ENCODE measurements around the gene GRK7. TPM values are rescaled to one million over a fixed set of nuclear protein-coding genes. Genes with fewer than 3 reads are reported as not detected.

The GRK7 gene
- polyA plus RNA-seq, 10 donors, result 0.08 to 0.13 (median 0.12) TPM; not detected in 6

Other genes with a start within 250 kb of the GRK7 start
- gene RNF7, start 25.1 kb upstream of the GRK7 start, polyA plus RNA-seq (ENCODE audit: insufficient read length in 10 of 10), result 100 to 1,000 TPM in 2 of 10 donors, 10 to 100 TPM in 8; 72.9 to 108 (median 88.2) TPM
- gene ATP1B3, start 113.2 kb downstream of the GRK7 start, polyA plus RNA-seq (ENCODE audit: insufficient read length in 10 of 10), result 100 to 1,000 TPM in 4 of 10 donors, 10 to 100 TPM in 6; 62.6 to 130 (median 96.4) TPM